Stimulated activated CD8-positive, alpha-beta memory T cell treated with anti-CD3 and anti-CD28 coated beads, Interleukin-15, amount 100 ng/mL, for 1 hour (primary cell): ENCODE data around the gene RREB1.

Experiments used
- DNase-seq: peaks from one replicate; pipeline ENCODE4 v3.0.0-alpha.2; 2020; ENCODE audit warnings: low read depth

RREB1 gene

GRCh38 chr6:7107578-7108195 is at the start of gene RREB1:
Gene RREB1 (plus strand): TSS chr6:7107961. CDS start chr6:7181912, 73,951 bp downstream.
- DNase-seq: no peak

GRCh38 chr6:7058250-7058923 is 49.4 kb upstream of the RREB1 start:
- DNase-seq: no peak

GRCh38 chr6:7060769-7061516 is 46.8 kb upstream of the RREB1 start:
- DNase-seq: no peak

DNA sequence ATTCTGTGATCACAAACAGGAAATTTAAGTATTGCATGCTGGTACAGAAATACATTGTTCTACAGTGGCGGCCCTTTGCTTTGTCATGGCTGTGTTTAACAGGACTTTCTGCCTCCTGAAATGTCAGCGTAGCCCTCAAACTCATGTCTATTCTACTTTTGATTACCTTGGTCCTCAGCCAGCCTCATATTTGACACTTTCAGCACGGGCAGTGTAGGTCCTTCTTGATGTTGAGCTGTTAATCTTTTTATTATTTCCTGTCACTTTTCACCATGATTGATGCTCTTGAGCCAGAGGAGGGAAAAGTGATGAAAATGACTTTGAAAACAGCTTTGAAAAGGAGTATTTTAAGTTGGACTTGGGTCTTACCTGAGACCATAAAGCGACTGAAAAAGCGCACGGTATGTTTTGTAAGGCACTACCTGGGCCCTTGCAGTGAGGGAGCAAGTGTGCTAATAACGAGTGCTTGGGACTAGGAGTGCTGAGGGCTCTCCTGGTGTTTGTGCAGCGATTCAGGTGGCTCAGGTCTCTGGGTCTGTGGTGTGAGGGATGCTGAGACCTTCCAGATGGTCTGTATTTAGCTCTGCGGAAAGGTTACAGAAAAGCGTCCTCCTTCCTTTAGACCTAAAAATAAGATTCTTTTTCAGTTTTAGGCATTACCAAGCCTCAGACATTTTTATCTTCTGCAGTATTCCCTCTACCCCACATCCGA is 45.2 kb upstream of the RREB1 start:
- no peak for DNase-seq

- no peak for DNase-seq
Measured at GRCh38 chr6:7067305-7067704, 40.5 kb upstream of the RREB1 start.

DNA sequence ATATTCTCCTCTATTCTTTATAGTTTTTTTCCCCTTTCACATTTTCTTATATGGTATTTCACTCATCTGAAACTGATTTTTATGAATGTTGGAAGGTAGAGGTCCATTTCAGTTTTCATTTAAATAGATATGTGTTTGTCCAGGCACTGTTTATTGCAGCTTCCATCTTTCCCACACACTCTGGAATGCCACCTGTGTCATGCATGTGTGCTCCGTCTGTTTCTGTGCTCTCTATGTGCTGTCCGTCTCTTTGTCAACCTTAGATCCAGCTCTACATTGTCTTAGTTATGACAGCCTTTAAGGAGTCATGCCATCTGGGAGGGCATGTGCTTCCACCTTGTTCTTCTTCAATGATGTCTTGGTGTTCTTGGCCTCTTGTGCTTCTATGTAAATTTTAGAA is 36.4 kb upstream of the RREB1 start:
- DNase-seq: no peak

GRCh38 chr6:7073082-7073820 is 34.5 kb upstream of the RREB1 start:
- no peak for DNase-seq

DNA sequence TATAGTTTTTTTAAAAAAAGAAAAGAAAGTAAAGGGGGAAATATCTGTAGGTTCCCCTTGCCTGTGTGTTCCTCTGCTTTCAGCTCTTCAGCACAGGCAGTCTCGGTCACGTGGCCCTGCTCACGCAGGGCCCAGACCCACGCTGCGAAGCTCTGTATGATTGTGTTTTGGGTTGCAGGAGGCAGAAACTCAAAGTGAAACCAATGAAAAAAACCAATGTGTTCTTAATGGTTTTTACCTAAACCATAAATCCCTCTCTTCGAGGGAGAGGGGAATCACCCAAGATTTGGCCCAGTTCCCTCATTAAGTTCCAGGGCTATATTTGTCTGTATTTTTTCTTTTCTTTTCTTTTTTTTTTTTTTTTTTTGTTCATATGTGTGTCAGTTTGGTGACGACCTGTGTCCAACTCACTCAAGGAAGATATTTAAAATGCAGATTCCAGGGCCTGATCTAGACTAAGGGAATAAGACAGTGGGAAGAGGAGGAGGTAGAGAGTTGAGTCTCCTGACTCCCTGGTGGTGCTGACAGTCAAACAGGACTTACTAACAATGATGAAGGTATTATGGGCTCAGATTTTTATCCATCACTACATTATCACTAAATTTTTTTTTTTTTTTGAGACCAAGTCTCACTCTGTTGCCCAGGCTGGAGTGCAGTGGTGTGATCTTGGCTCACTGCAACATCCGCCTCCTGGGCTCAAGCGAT is 33.8 kb upstream of the RREB1 start:
- peak; percentile 22 for DNase-seq

DNA sequence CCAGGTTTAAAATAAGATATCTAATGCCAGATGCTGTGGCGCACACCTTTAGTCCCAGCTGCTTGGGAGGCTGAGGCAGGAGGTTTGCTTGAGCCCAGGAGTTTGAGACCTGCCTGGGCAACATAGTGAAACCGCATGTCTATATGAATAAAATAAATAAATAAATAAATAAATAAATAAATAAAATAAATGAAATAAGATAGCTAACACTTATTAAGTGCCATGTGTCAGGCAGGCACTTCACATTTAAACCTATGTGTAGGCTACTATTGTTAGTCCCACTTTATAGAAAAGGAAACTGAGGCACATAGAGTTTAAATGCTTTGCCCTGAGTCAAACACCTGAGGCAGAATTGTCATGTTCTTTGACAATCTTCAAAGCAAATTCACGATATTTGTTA is 32.9 kb upstream of the RREB1 start:
- no peak for DNase-seq

- DNase-seq: no peak
Measured at GRCh38 chr6:7075341-7076000, 32.3 kb upstream of the RREB1 start.

DNA sequence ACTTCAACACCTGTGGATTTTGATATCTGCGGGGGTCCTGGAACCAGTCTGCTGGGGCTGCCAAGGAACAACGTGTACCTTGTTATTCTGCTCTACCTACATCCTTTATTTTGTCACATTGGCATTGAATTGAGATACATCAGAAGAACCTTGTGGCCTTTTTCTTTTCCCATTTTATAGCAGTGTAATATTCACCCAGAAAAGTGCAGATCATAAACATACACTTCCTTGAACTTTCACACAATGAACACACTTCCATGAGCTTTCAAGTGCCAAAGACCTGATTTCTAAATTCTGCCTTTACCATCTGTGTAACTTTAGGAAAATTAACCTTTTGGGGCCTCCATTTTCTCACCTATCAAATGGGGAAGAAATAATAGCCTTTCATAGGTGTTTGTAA is 29.9 kb upstream of the RREB1 start:
- no peak for DNase-seq

DNA sequence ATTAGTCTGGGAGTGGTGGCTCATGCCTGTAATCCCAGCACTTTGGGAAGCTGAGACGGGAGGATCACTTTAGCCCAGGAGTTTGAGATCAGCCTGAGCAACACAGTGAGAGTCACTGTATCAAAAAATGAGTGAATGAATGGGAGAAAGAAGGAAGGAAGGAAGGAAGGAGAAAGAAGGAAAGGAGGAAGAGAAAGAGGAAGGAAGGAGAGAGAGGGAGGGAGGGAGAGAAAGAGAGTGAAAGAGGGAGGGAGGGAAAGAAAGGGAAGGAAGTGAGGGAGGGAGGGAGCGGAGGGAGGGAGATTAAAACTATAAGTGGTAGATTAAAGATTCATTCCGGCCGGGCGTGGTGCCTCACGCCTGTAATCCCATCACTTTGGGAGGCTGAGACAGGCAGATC is 28.9 kb upstream of the RREB1 start:
- no peak for DNase-seq

DNA sequence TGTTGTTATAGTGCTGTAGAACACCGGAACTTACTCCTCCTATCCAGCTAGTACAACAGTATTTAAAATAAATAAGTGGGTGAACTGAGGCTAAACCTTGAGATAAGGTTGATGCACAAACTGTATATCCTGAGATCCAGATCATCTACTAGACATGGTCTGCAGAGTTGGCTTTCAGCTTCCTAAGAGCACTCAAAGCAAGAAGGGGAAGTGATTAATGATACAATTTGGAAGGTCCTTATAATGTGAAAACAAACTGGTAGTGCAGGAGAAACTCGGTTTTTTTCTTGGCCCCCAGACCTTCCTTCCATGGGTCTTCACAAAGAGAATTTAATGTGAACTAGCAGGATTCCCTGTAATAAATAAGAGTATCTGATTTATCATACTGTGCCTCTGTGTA is 27.4 kb upstream of the RREB1 start:
- no peak for DNase-seq

- no peak for DNase-seq
Measured at GRCh38 chr6:7085911-7086310, 21.9 kb upstream of the RREB1 start.

DNA sequence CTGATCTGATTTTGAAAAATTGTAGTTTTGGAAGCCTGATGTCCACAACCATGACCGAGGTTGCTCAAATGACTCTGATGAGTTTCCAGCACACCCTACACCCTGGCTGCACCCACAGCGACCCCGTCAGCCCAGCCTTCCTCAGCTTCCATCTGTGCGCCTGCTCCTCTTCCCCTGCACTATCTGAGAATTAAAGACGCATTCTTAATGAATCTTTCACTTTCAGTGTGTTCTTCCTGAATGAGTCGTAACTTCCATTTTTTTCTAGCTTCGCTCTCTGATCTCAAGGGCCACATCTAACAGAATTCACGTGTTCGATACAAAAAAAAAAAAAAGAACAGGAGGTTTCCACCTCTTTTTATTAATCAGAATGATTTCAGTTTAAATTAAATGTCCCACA is 21.3 kb upstream of the RREB1 start:
- no peak for DNase-seq

- no peak for DNase-seq
Measured at GRCh38 chr6:7087066-7087465, 20.7 kb upstream of the RREB1 start.

DNA sequence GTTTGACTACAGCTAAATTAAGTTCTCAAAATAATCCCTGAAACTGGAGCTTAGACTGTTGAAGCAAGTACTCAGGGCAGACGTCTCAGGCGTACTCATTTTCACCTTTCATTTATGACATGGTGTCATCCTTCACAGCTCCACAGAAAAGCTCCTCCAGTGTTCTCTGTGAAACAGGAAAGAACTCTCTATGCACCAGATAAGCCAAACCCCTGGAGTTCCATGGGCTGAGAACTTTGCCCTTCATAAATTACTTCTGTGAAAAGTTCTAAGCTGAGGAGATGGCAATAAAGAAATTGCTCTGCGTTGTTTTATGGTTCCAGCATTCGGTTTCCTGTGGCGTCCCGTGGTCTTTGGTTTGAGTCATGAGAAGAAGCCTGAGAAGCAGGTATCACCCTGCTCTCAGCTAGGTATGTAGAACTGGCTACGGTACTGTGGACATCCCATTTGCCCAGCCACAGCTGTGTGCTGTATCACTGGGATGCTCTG is 20.2 kb upstream of the RREB1 start:
- DNase-seq: no peak

- no peak for DNase-seq
Measured at GRCh38 chr6:7088076-7088742, 19.6 kb upstream of the RREB1 start.

GRCh38 chr6:7098993-7099392 is 8.8 kb upstream of the RREB1 start:
- DNase-seq: no peak
